GM12878 (cell line): ENCODE results near the gene TMEM235. TPM values are rescaled to one million over a fixed set of nuclear protein-coding genes. Genes with fewer than 3 reads are reported as not detected.

Experiments used
- ATAC-seq: fragments of 200-7000 bp; cut with Tn5 transposase; 3 replicates; pipeline ENCODE4 v1.9.1; 2020; ENCODE audit warnings: mild to moderate bottlenecking, moderate library complexity
- BruUV-seq: library from RNA; stranded (reverse); fragments of 400-500 nt; replicated peaks from 2 replicates; lab custom pipeline; 2021; lab: Mats Ljungman, UMichigan
- CTCF ChIA-PET: fragments of 300-600 bp; sonication (Branson Sonifier 250); formaldehyde crosslinking; extraction: SDS; loops from one replicate; lab custom pipeline; 2021; ENCODE audit warnings: inconsistent platforms; lab: Yijun Ruan, JAX
- POLR2A ChIA-PET: fragments of 350-600 bp; formaldehyde crosslinking; extraction: SDS; loops from one replicate; lab custom pipeline; 2021; ENCODE audit warnings: inconsistent platforms; lab: Charles Lee
- RAD21 ChIA-PET: fragments of 300-600 bp; sonication (Branson Sonifier 250); formaldehyde crosslinking; loops from one replicate; lab custom pipeline; 2023; ENCODE audit warnings: antibody characterized with exemption; ENCODE audit not compliant: unreplicated experiment; lab: Charles Lee
- SMC1A ChIA-PET: fragments of 300-600 bp; sonication (Branson Sonifier 250); formaldehyde crosslinking; loops from one replicate; lab custom pipeline; 2023; ENCODE audit not compliant: unreplicated experiment, uncharacterized antibody; lab: Charles Lee
- DNase-seq: peaks from one replicate; pipeline ENCODE4 v3.0.0-alpha.2; 2011; ENCODE audit warnings: low read depth, low spot score
- FAIRE-seq: peaks from 3 replicates; lab custom pipeline; 2011; peaks lifted over from hg19 to GRCh38; lab: Jason Lieb, UNC
- H2AFZ ChIP-seq: 2 replicates; pipeline ENCODE4 v1.6.0; 2011; ENCODE audit warnings: low read depth, low read length, control low read depth; ENCODE audit not compliant: control insufficient read depth
- H3K27ac ChIP-seq: 2 replicates; pipeline ENCODE4 v1.5.1; 2011; ENCODE audit warnings: control low read depth; ENCODE audit not compliant: control insufficient read depth, insufficient read depth
- H3K27me3 ChIP-seq, 2 experiments: replicated peaks in 1 of 2; 2 replicates each; pipeline versions ENCODE4 v1.6.0 to v1.6.1; 2011; ENCODE audit warnings: low read length in 1 of 2; ENCODE audit not compliant: control insufficient read depth in 2 of 2, insufficient read depth in 2 of 2
- H3K36me3 ChIP-seq, 2 experiments: 2 replicates each; pipeline ENCODE4 v1.5.1; 2011; ENCODE audit warnings: low read length in 1 of 2; ENCODE audit not compliant: control insufficient read depth in 2 of 2, insufficient read depth in 2 of 2
- H3K4me1 ChIP-seq: 2 replicates; pipeline ENCODE4 v1.6.1; 2011; ENCODE audit warnings: mild to moderate bottlenecking, low read length, moderate library complexity, mixed read lengths; ENCODE audit not compliant: control insufficient read depth, insufficient read depth
- H3K4me2 ChIP-seq: 2 replicates; pipeline ENCODE4 v1.6.0; 2011; ENCODE audit warnings: control low read depth; ENCODE audit not compliant: control insufficient read depth, insufficient read depth
- H3K4me3 ChIP-seq: fragments of 200-600 bp; sonication (generic); 2 replicates; pipeline ENCODE4 v1.5.1; 2016
- H3K79me2 ChIP-seq: 2 replicates; pipeline ENCODE4 v1.6.0; 2011; ENCODE audit warnings: low read length; ENCODE audit not compliant: control insufficient read depth, insufficient read depth
- H3K9ac ChIP-seq: 2 replicates; pipeline ENCODE4 v1.8.0; 2011; ENCODE audit warnings: low read length, control low read depth, mixed read lengths; ENCODE audit not compliant: control insufficient read depth, insufficient read depth
- H3K9me3 ChIP-seq: replicated peaks from 3 replicates; pipeline ENCODE4 v1.5.1; 2011; ENCODE audit warnings: mild to moderate bottlenecking, low read length; ENCODE audit not compliant: control insufficient read depth, insufficient read depth
- H4K20me1 ChIP-seq: 2 replicates; pipeline ENCODE4 v1.6.0; 2011; ENCODE audit not compliant: control insufficient read depth, insufficient read depth
- ASH2L ChIP-seq: fragments of 300-600, 200-600 bp; sonication (generic); IDR thresholded peaks from 2 replicates; pipeline ENCODE4 v1.6.1; 2017; ENCODE audit warnings: low read depth, mild to moderate bottlenecking, borderline replicate concordance
- BCL11A ChIP-seq: IDR thresholded peaks from 2 replicates; pipeline ENCODE4 v1.6.1; 2011; ENCODE audit warnings: low read depth, low read length
- BRCA1 ChIP-seq: IDR thresholded peaks from 2 replicates; pipeline ENCODE4 v1.6.1; 2011; ENCODE audit warnings: low read depth, low read length, improper control_type of control experiment
- CBFB ChIP-seq: IDR thresholded peaks from 2 replicates; pipeline ENCODE4 v1.6.1; 2016; ENCODE audit warnings: antibody characterized with exemption, low read depth
- CREM ChIP-seq: IDR thresholded peaks from 2 replicates; pipeline ENCODE4 v1.6.1; 2014; ENCODE audit warnings: antibody characterized with exemption, low read depth
- HDGF ChIP-seq: fragments of 450-650 bp; IDR thresholded peaks from 2 replicates; pipeline ENCODE4 v1.6.1; 2016; ENCODE audit warnings: antibody characterized with exemption
- RUNX3 ChIP-seq: IDR thresholded peaks from 2 replicates; pipeline ENCODE4 v1.6.1; 2012; ENCODE audit warnings: low read length, inconsistent platforms
- SMC3 ChIP-seq: IDR thresholded peaks from 2 replicates; pipeline ENCODE4 v1.6.1; 2011; ENCODE audit warnings: low read length, improper control_type of control experiment, borderline replicate concordance
- SPI1 ChIP-seq: IDR thresholded peaks from 2 replicates; pipeline ENCODE4 v1.6.1; 2011; ENCODE audit warnings: low read depth, mild to moderate bottlenecking, low read length, moderate library complexity, borderline replicate concordance; ENCODE audit not compliant: insufficient read depth
- STAT1 ChIP-seq: fragments of 450-650 bp; conservative IDR thresholded peaks from 2 replicates; pipeline ENCODE4 v1.6.1; 2014; ENCODE audit warnings: antibody characterized with exemption, mild to moderate bottlenecking
- SUZ12 ChIP-seq: fragments of 200-600 bp; sonication (generic); IDR thresholded peaks from one replicate; pipeline ENCODE4 v1.6.1; 2018; ENCODE audit warnings: antibody characterized with exemption, mild to moderate bottlenecking; ENCODE audit not compliant: unreplicated experiment
- TCF12 ChIP-seq: IDR thresholded peaks from 2 replicates; pipeline ENCODE4 v1.6.1; 2011; ENCODE audit warnings: low read depth, mild to moderate bottlenecking, low read length
- WGBS: methylation state at CpG from one replicate; pipeline ENCODE4 v1.1.6; 2016; ENCODE audit warnings: low lambda C conversion rate; ENCODE audit not compliant: insufficient replicate concordance, insufficient coverage; ENCODE audit errors: missing lambda C conversion rate; 5-methylcytosine and 5-hydroxymethylcytosine counted together
- in situ Hi-C: fragments of 300-500 bp; cut with MboI; formaldehyde crosslinking; loops from 9 replicates; pipeline ENCODE4 v1.14.3; 2018; ENCODE audit warnings: mixed read lengths
- intact Hi-C: fragments of 100-400 bp; cut with micrococcal nuclease; formaldehyde crosslinking; loops from one replicate; pipeline ENCODE4 v1.14.2; 2022; ENCODE audit not compliant: unreplicated experiment
- polyA plus RNA-seq, 11 experiments: library from polyadenylated mRNA; depleted of rRNA in 4 of 11; unstranded in 6 of 11; stranded (reverse) in 5 of 11; fragments of >200 nt; fragmentation: Nextera tagmentation in 4 of 11; fragmentation: Illumina TruSeq in 1 of 11; extraction: Ambion mirVana in 4 of 11; extraction: Trizol in 1 of 11; gene quantifications; 1 replicate in 1 of 11; 2 replicates in 10 of 11; pipeline versions ENCODE4 v1.2.1 to v1.2.3, GENCODE V29; 2011 to 2016; ENCODE audit warnings: inconsistent platforms in 2 of 11, missing spikeins in 2 of 11, low read depth in 1 of 11
- total RNA-seq, 4 experiments: library from RNA; depleted of rRNA in 3 of 4; stranded (reverse); fragments of >200 nt in 3 of 4; fragmentation: Illumina TruSeq in 1 of 4; extraction: Trizol in 1 of 4; gene quantifications; 2 replicates each; pipeline versions ENCODE4 v1.2.1 to v1.2.3, GENCODE V29; 2013 to 2021

TMEM235 gene
- total and polyA plus RNA-seq, 10 of the 15 experiments (the other 5 are each of a cell fraction or from before 2014, with no cell fraction given), result not detected

GRCh38 chr17:78236362-78237127 lies 5.1 kb downstream of the TMEM235 start:
- TF ChIP-seq ASH2L, result no peak
- no peak for TF ChIP-seq CREM
- TF ChIP-seq CBFB, result no peak
- no peak for TF ChIP-seq BCL11A
- TF ChIP-seq, all 136 proteins: peak for 0
- H3K36me3 ChIP-seq, result no peaks in the 10 kb centered on the region
- no peak overlapping the region for H3K4me2 ChIP-seq
- no peak overlapping the region for H3K27ac ChIP-seq
- no peak overlapping the region for H3K9ac ChIP-seq
- no peak for DNase-seq
- no TSS peak for BruUV-seq
- ATAC-seq, result no peak
- no peak for FAIRE-seq
- no peaks in the 10 kb centered on the region for H4K20me1 ChIP-seq
- H3K4me1 ChIP-seq, result peaks cover 3% of the 10 kb centered on the region
- WGBS, result 70% methylated on average over 20 of the region's 20 CpGs
- ChIA-PET CTCF (interaction anchor here (2.7 kb wide), 1 partner anchor 14 kb away, joined by 13 read pairs; no protein-coding TSS in a partner anchor), POLR2A (interaction anchor here (0.6 kb wide), 2 partner anchors 43 to 544 kb away, joined by 3 to 4 read pairs; no protein-coding TSS in a partner anchor), SMC1A (interaction anchor here (3.3 kb wide), 1 partner anchor 14 kb away, joined by 13 read pairs; no protein-coding TSS in a partner anchor), RAD21 (no interaction called here)
- H3K27me3 ChIP-seq, result peaks cover 0 to 6% of the 10 kb centered on the region in 2 experiments; a peak in 2 of 4 replicates
- no peaks in the 10 kb centered on the region for H3K79me2 ChIP-seq
- H2AFZ ChIP-seq, result no peak overlapping the region
- H3K4me3 ChIP-seq, result no peak overlapping the region
- no peaks in the 10 kb centered on the region for H3K9me3 ChIP-seq
- in situ Hi-C loops, result no loop called here
- intact Hi-C loops, result no loop called here

- no peaks in the 10 kb centered on the region for H4K20me1 ChIP-seq
- ATAC-seq (no peak), FAIRE-seq (no peak), DNase-seq (no peak)
- ChIA-PET POLR2A (interaction anchor here (0.6 to 0.9 kb wide), 4 partner anchors 9 to 543 kb away, joined by 3 to 4 read pairs (median 3); no protein-coding TSS in a partner anchor), CTCF (interaction anchor here (1.2 to 2.7 kb wide), 2 partner anchors 11 to 13 kb away, joined by 3 to 13 read pairs; no protein-coding TSS in a partner anchor), SMC1A (interaction anchor here (1.2 to 3.3 kb wide), 2 partner anchors 13 to 32 kb away, joined by 3 to 13 read pairs; no protein-coding TSS in a partner anchor), RAD21 (interaction anchor here (0.9 kb wide), 1 partner anchor 128 kb away, joined by 3 read pairs; no protein-coding TSS in a partner anchor)
- H3K27ac ChIP-seq, result no peak overlapping the region
- H2AFZ ChIP-seq, result no peak overlapping the region
- 53% methylated on average over 11 of the region's 11 CpGs for WGBS
- no peak for TF ChIP-seq SUZ12
- no peak for TF ChIP-seq HDGF
- no peak for TF ChIP-seq SMC3
- no peak for TF ChIP-seq STAT1
- TF ChIP-seq SPI1, result no peak
- no peak for TF ChIP-seq TCF12
- no peak for TF ChIP-seq BRCA1
- no peak for TF ChIP-seq RUNX3
- no peak overlapping the region for H3K4me2 ChIP-seq
- no peaks in the 10 kb centered on the region for H3K36me3 ChIP-seq
- H3K4me1 ChIP-seq, result peaks cover 12% of the 10 kb centered on the region
- no peak overlapping the region for H3K9ac ChIP-seq
- H3K4me3 ChIP-seq, result no peak overlapping the region
- no peaks in the 10 kb centered on the region for H3K79me2 ChIP-seq
- intact Hi-C loops, result no loop called here
- H3K9me3 ChIP-seq, result no peaks in the 10 kb centered on the region
- H3K27me3 ChIP-seq, result peaks cover 0 to 4% of the 10 kb centered on the region in 2 experiments; a peak in 2 of 4 replicates
- BruUV-seq, result no TSS peak
- in situ Hi-C loops, result no loop called here
Measured at GRCh38 chr17:78237401-78238012, 6.1 kb downstream of the TMEM235 start.
